Left forelimb (tissue), 1 donor: ENCODE data around the gene ITGA11.
A peak's percentile ranks its signal among the peaks of the same experiment; 100 is the strongest.

Source experiments
- DNase-seq: peaks from one replicate; pipeline ENCODE4 v3.0.0-alpha.2; 2018; ENCODE audit warnings: low spot score

The ITGA11 gene

GRCh38 chr15:68289621-68290352 is 142.2 kb downstream of the ITGA11 start:
- DNase-seq: no peak

GRCh38 chr15:68289057-68289456 is 142.9 kb downstream of the ITGA11 start:
- DNase-seq: no peak

GRCh38 chr15:68286256-68286655 is 145.7 kb downstream of the ITGA11 start:
- no peak for DNase-seq

GRCh38 chr15:68285259-68285980 is 146.5 kb downstream of the ITGA11 start:
- no peak for DNase-seq

- DNase-seq: no peak
Measured at GRCh38 chr15:68284616-68285258, 147.2 kb downstream of the ITGA11 start.

GRCh38 chr15:68283401-68283800 is 148.6 kb downstream of the ITGA11 start:
- DNase-seq: no peak

- no peak for DNase-seq
Measured at GRCh38 chr15:68281008-68281407, 151.0 kb downstream of the ITGA11 start.

- no peak for DNase-seq
Measured at GRCh38 chr15:68279779-68280753, 151.9 kb downstream of the ITGA11 start.

GRCh38 chr15:68278595-68279405 is 153.2 kb downstream of the ITGA11 start:
- no peak for DNase-seq

GRCh38 chr15:68278345-68278594 is 153.7 kb downstream of the ITGA11 start:
- no peak for DNase-seq

GRCh38 chr15:68277603-68278344 is 154.2 kb downstream of the ITGA11 start, which contains the start of gene FEM1B:
TSS of gene FEM1B (plus strand) at chr15:68277745. CDS start at chr15:68278418, 673 bp downstream.
- peak; percentile 95 for DNase-seq

GRCh38 chr15:68277131-68277602 is 154.8 kb downstream of the ITGA11 start:
- no peak for DNase-seq

GRCh38 chr15:68276668-68277067 is 155.3 kb downstream of the ITGA11 start:
- no peak for DNase-seq

GRCh38 chr15:68275165-68275746 is 156.7 kb downstream of the ITGA11 start:
- DNase-seq: no peak

GRCh38 chr15:68274201-68274848 is 157.6 kb downstream of the ITGA11 start:
- DNase-seq: no peak

GRCh38 chr15:68272721-68273271 is 159.2 kb downstream of the ITGA11 start:
- no peak for DNase-seq

- no peak for DNase-seq
Measured at GRCh38 chr15:68271854-68272471, 160.0 kb downstream of the ITGA11 start.

- no peak for DNase-seq
Measured at GRCh38 chr15:68268405-68268804, 163.6 kb downstream of the ITGA11 start.

GRCh38 chr15:68265674-68266073 is 166.3 kb downstream of the ITGA11 start:
- no peak for DNase-seq
